Central memory CD8-positive, alpha-beta T cell (primary cell): ENCODE measurements around the gene ZNF273.
"Not testable (repeated sequence)": the region's sequence is repeated elsewhere in the genome, so short reads cannot be mapped to it uniquely, and the experiment has no call there.

ENCODE experiments used
- ATAC-seq: fragments of 150-1000 bp; cut with Tn5 transposase; replicated peaks from 2 replicates; pipeline ENCODE4 v1.10.0; 2022; ENCODE audit warnings: mild to moderate bottlenecking, moderate FRiP score, moderate number of reproducible peaks; ENCODE audit not compliant: poor library complexity, severe bottlenecking; ENCODE audit errors: extremely low read depth
- DNase-seq, 2 donors: peaks; one replicate each; pipeline ENCODE4 v3.0.0; 2021; ENCODE audit warnings: low spot score in 2 of 2
- H3K27ac Mint-ChIP-seq: one replicate; pipeline ENCODE4 v1.8.0; 2022; ENCODE audit warnings: low read depth, mild to moderate bottlenecking, moderate library complexity, mixed read lengths
- H3K27me3 Mint-ChIP-seq: one replicate; pipeline ENCODE4 v1.8.0; 2022; ENCODE audit warnings: mixed read lengths
- H3K36me3 Mint-ChIP-seq: one replicate; pipeline ENCODE4 v1.8.0; 2022; ENCODE audit warnings: mild to moderate bottlenecking, moderate library complexity, mixed read lengths; ENCODE audit not compliant: insufficient read depth
- H3K4me1 Mint-ChIP-seq: one replicate; pipeline ENCODE4 v1.8.0; 2022; ENCODE audit warnings: mixed read lengths
- H3K4me3 Mint-ChIP-seq: one replicate; pipeline ENCODE4 v1.8.0; 2022; ENCODE audit warnings: mild to moderate bottlenecking, moderate library complexity, mixed read lengths
- H3K9me3 Mint-ChIP-seq: one replicate; pipeline ENCODE4 v1.8.0; 2022; ENCODE audit warnings: mixed read lengths

Gene ZNF273

DNA sequence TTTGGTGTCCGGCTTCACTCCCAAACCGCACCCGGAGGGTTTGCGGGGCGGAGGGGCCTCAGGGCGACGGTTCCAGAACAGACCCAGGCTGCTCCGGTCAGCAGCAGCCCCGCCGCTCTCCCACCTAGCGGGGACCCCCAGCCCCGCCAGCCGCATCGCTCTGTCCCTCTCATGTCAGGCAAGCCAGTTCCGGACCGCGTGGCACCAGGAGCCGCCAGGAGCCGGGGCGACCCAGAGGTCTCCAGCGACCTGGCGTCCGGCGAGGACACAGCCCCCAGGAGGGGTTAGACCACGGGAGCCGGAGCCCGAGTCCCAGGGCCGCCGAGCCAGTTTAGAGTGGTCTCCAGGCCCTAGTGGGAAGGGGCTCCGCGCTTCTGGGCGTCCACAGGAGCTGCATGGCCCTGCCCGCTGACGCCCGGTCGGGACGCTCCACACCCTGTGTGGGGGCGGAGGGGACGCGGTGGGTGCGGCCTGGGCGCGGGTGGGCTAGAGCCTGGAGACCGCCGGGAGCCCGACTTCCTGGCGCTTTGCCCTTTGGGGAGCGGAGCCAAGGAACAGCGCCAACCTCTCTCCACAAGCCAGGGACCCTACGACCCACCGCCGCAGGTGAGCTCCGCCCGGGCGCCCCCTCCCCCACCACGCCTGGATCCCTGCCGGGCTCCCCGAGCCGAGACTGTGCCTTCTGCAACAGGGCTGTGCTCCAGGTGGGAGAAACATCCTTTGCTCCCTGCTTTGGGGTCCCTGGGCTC is 44.4 kb downstream of the ZNF273 start:
- peaks cover 78% of the 10 kb centered on the region for H3K27me3 Mint-ChIP-seq
- peaks cover 1% of the 10 kb centered on the region for H3K36me3 Mint-ChIP-seq
- no peak for ATAC-seq
- no peak overlapping the region for H3K27ac Mint-ChIP-seq
- H3K4me1 Mint-ChIP-seq = no peaks in the 10 kb centered on the region
- H3K4me3 Mint-ChIP-seq = no peak overlapping the region
- no peak for DNase-seq
- H3K9me3 Mint-ChIP-seq = no peaks in the 10 kb centered on the region

DNA sequence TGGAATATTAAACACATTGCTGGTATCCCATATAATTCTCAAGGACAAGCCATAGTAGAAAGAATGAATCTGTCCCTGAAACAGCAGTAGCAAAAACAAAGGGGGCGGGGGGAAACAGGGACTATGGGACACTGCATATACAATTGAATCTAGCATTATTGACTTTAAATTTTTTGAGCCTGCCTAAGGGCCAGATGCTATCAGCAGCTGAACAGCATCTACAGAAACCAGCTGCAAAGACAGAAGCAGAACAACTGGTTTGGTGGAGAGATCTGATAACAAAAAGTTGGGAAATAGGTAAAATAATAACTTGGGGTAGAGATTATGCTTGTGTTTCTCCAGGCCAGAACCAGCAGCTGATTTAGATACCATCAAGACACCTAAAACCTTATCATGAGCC is 45.7 kb downstream of the ZNF273 start:
- not testable (repeated sequence) for H3K36me3 Mint-ChIP-seq, H3K27ac Mint-ChIP-seq, H3K4me3 Mint-ChIP-seq, H3K9me3 Mint-ChIP-seq, H3K4me1 Mint-ChIP-seq, DNase-seq, ATAC-seq
- peaks cover 78% of the 10 kb centered on the region for H3K27me3 Mint-ChIP-seq

DNA sequence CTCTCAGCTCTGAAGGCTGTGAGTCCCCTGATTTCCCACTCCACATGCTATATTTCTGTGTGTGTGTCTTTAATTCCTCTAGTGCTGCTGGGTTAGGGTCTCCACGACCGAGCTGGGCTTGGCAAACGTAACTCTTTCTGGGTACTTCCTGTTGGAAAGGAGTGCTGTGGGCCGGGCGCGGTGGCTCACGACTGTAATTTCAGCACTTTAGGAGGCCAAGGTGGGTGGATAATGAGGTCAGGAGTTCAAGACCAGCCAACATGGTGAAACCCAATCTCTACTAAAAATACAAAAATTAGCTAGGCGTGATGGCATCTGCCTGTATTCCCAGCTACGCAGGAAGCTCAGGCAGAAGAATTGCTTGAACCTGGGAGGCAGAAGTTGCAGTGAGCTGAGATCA is 47.6 kb downstream of the ZNF273 start:
- peaks cover 62% of the 10 kb centered on the region for H3K27me3 Mint-ChIP-seq

DNA sequence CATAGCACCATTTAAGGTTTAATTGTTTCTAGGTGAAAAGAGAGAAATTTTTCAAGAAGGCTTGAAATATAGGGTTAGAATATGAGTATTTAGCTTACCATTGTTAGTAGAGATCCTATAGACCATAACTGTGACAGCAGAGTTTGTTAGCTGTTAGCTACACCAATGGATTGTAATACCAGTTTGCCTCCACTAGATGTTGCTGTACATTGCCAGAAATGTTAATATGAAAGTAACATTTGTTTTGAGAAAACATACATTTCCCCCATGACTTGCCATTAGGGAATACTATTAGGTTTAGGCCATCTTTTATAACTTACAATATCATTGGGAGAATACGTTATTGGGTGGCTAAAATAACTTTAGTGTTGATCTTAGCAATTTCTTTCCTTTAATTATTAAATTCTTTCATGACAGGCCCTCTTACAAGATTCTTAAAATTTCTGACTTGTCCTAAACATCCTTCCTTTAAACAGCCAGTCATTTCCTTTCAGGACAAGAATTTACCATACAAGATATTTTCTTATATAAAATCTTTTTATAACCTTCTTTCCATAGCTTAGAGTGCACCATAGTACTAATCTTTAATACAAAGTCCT is 48.3 kb downstream of the ZNF273 start:
- Mint-ChIP-seq H3K27ac (no peak overlapping the region), H3K9me3 (no peaks in the 10 kb centered on the region), H3K4me3 (no peak overlapping the region), H3K27me3 (peaks cover 56% of the 10 kb centered on the region), H3K36me3 (peaks cover 1% of the 10 kb centered on the region), H3K4me1 (no peaks in the 10 kb centered on the region)
- no peak for DNase-seq
- ATAC-seq = peak; percentile 56

More for the DNA sequence above, 47.6 kb downstream of the ZNF273 start:
- H3K4me1 Mint-ChIP-seq, H3K36me3 Mint-ChIP-seq, H3K9me3 Mint-ChIP-seq, ATAC-seq, H3K4me3 Mint-ChIP-seq, DNase-seq, H3K27ac Mint-ChIP-seq: not testable (repeated sequence)

DNA sequence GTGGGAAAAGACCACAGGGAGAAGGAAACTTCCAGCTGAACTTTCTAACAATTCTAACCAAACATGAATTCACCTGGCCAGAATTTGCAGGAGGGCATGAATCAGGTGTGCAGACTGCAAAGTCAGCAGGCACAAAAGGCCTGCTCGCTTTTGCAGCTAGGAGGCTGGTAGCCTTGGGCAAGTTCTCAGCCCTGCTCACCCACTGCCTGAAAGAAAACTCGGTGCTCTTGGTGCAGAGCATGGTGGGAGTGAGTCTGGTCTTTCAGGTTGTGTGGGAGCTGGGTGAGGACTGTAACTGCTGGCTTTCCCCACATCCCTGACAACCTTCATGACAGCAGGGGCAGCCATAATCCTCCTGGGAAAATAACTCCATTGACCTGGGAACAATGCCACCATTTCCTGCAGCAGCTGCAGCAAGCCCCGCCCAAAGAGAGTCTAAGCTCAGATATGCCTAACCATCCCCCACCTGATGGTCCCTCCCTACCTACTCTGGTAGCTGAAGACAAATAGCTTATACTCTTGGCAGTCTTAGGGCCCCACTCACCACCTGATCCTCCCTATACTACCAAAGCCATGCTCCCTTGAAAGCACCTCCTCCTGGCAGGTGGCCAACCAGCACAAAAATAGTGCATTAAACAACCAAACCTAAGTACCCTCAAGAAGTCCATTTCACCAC is 56.1 kb downstream of the ZNF273 start:
- no peaks in the 10 kb centered on the region for H3K4me1 Mint-ChIP-seq
- H3K27me3 Mint-ChIP-seq = peaks cover 40% of the 10 kb centered on the region
- H3K36me3 Mint-ChIP-seq = no peaks in the 10 kb centered on the region
- DNase-seq (no peak), ATAC-seq (no peak)
- H3K4me3 Mint-ChIP-seq = no peak overlapping the region
- H3K9me3 Mint-ChIP-seq = no peaks in the 10 kb centered on the region
- H3K27ac Mint-ChIP-seq = no peak overlapping the region

DNA sequence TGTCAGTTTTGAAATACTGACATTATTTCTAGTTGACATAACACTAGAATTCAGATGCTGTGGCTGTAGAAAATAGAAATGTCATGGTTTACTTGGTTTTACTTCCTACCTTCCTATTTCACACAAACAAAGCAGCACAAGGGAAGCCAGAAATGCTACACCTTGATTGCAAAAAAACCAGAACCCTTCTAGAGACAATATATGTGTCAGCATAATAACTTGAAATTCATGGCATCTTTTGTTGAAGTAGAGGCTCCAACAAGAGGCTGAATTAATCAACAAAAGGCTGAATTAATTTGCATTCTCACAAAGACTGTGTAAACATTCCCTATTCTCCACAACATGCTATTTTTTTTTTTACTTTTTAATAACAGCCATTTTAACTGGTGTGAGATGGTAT is 62.5 kb downstream of the ZNF273 start:
- Mint-ChIP-seq H3K27me3 (peaks cover 22% of the 10 kb centered on the region), H3K4me1 (no peaks in the 10 kb centered on the region), H3K4me3 (no peak overlapping the region), H3K36me3 (no peaks in the 10 kb centered on the region), H3K9me3 (no peaks in the 10 kb centered on the region), H3K27ac (no peak overlapping the region)
- ATAC-seq (no peak), DNase-seq (no peak)

DNA sequence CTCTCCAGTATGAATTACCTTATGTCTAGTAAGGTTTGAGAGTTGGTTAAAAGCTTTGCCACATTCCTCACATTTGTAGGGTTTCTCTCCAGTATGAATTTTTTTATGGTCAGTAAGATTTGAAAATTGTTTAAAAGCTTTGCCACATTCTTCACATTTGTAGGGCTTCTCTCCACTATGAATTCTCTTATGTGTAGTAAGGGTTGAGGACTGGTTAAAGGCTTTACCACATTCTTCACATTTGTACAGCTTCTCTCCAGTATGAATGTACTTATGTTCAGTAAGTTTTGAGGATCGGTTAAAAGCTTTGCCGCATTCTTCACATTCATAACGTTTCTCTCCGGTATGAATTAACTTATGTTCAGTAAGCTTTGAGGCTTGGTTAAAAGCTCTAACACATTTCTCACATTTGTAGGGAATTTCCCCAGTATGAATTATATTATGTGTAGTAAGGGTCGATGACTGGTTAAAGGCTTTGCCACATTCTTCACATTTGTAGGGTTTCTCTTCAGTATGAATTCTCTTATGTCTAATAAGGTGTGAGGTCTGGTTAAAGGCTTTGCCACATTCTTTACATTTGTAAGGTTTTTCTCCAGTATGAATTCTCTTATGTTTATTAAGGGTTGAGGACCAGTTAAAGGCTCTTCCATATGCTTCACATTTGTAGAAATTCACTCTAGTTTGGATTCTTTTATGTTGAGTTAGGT is 75.6 kb downstream of the ZNF273 start:
- no peak for ATAC-seq
- H3K9me3 Mint-ChIP-seq = peaks cover 18% of the 10 kb centered on the region
- peaks cover 8% of the 10 kb centered on the region for H3K36me3 Mint-ChIP-seq
- DNase-seq = no peak
- no peak overlapping the region for H3K4me3 Mint-ChIP-seq
- no peak overlapping the region for H3K27ac Mint-ChIP-seq
- H3K27me3 Mint-ChIP-seq = no peaks in the 10 kb centered on the region
- H3K4me1 Mint-ChIP-seq = no peaks in the 10 kb centered on the region
